ENCODE results near the gene UGT1A4. TPM values are rescaled to one million over a fixed set of nuclear protein-coding genes. Genes with fewer than 3 reads are reported as not detected.
A peak's percentile ranks its signal among the peaks of the same experiment; 100 is the strongest.

Gene UGT1A4
- polyA plus RNA-seq, 3 donors = not detected

GRCh38 chr2:233693963-233694362 lies 24.6 kb upstream of the UGT1A4 start:
- Mint-ChIP-seq H3K36me3 (no peaks in the 10 kb centered on the region), H3K9me3 (peaks cover 0 to 6% (median 1%) of the 10 kb centered on the region in 7 donors), H3K4me1 (no peaks in the 10 kb centered on the region), H3K27ac (no peak overlapping the region), H3K4me3 (no peak overlapping the region), H3K27me3 (ENCODE audit: low read depth in 3 of 3) (peaks cover 0 to 2% (median 2%) of the 10 kb centered on the region in 3 donors)
- no peak overlapping the region for H2AFZ ChIP-seq (ENCODE audit: insufficient read depth, low read depth, low read length, poor library complexity, severe bottlenecking)
- WGBS (ENCODE audit: insufficient coverage) = 88% methylated on average over 5 of the region's 6 CpGs
- H3K4me3 ChIP-seq (replicated peaks in 1 of 3; ENCODE audit: low read depth in 2 of 3, low read length in 3 of 3) = no peak overlapping the region
- H3K9ac ChIP-seq (ENCODE audit: insufficient read depth, low read length, poor library complexity, severe bottlenecking) = no peak overlapping the region
- no peaks in the 10 kb centered on the region for H3K27me3 ChIP-seq (ENCODE audit: control insufficient read depth in 2 of 2, insufficient read depth in 2 of 2, low read length in 2 of 2)
- no peaks in the 10 kb centered on the region for H3K79me2 ChIP-seq (ENCODE audit: insufficient read depth, low read length)
- H3K27ac ChIP-seq (ENCODE audit: low read depth in 1 of 2, low read length in 2 of 2) = no peak overlapping the region
- intact Hi-C loops (cut with micrococcal nuclease) = no loop called here
- no peak for DNase-seq
- no peak overlapping the region for H3K4me2 ChIP-seq (replicated peaks; ENCODE audit: extremely low read depth, low read length, poor library complexity, severe bottlenecking)
- TF ChIP-seq CTCF (IDR thresholded peaks at IDR 0.05) = no peak
- no peaks in the 10 kb centered on the region for H4K20me1 ChIP-seq (ENCODE audit: insufficient read depth, low read length)
- H3K36me3 ChIP-seq (replicated peaks in 1 of 2; ENCODE audit: control insufficient read depth in 1 of 2, insufficient read depth in 2 of 2, low read length in 2 of 2) = no peaks in the 10 kb centered on the region
- no peaks in the 10 kb centered on the region for H3K9me3 ChIP-seq (replicated peaks in 1 of 2; ENCODE audit: control insufficient read depth in 1 of 2, insufficient read depth in 1 of 2, low read length in 2 of 2)
- H3K4me1 ChIP-seq (ENCODE audit: control insufficient read depth in 1 of 2, insufficient read depth in 2 of 2, low read length in 2 of 2) = no peaks in the 10 kb centered on the region

DNA sequence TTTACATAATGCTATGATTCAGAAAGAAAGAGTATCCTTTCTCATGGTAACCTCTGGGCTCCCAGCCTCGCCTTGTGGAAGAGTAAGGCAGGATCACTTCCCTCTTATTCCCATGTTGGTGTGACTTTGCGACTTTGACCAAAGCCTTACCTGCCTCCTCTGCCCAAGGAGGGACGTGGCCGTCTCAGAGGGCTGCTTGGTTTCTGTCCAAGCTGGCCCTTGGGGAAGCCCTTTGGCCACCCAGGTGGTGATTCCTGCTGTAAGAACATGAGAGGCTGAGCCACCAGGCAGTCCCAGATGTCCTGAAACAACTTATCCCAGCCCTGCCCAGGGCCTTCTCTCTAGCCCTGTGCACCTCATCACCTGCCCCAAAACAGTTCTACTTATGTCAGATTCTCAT lies 19.8 kb upstream of the UGT1A4 start:
- H3K4me3 Mint-ChIP-seq = no peak overlapping the region
- H3K4me1 Mint-ChIP-seq = no peaks in the 10 kb centered on the region
- WGBS (ENCODE audit: insufficient coverage) = 100% methylated on average over 2 of the region's 4 CpGs
- Histone ChIP-seq H3K4me3 (replicated peaks in 1 of 3; ENCODE audit: low read depth in 2 of 3, low read length in 3 of 3) (no peak overlapping the region), H3K79me2 (ENCODE audit: insufficient read depth, low read length) (no peaks in the 10 kb centered on the region), H4K20me1 (ENCODE audit: insufficient read depth, low read length) (no peaks in the 10 kb centered on the region), H3K27ac (ENCODE audit: low read depth in 1 of 2, low read length in 2 of 2) (no peak overlapping the region), H2AFZ (ENCODE audit: insufficient read depth, low read depth, low read length, poor library complexity, severe bottlenecking) (peak overlapping the region; percentile 8), H3K4me2 (replicated peaks; ENCODE audit: extremely low read depth, low read length, poor library complexity, severe bottlenecking) (no peak overlapping the region), H3K9me3 (replicated peaks in 1 of 2; ENCODE audit: control insufficient read depth in 1 of 2, insufficient read depth in 1 of 2, low read length in 2 of 2) (no peaks in the 10 kb centered on the region), H3K36me3 (replicated peaks in 1 of 2; ENCODE audit: control insufficient read depth in 1 of 2, insufficient read depth in 2 of 2, low read length in 2 of 2) (no peaks in the 10 kb centered on the region), H3K27me3 (ENCODE audit: control insufficient read depth in 2 of 2, insufficient read depth in 2 of 2, low read length in 2 of 2) (no peaks in the 10 kb centered on the region), H3K9ac (ENCODE audit: insufficient read depth, low read length, poor library complexity, severe bottlenecking) (no peak overlapping the region), H3K4me1 (ENCODE audit: control insufficient read depth in 1 of 2, insufficient read depth in 2 of 2, low read length in 2 of 2) (no peaks in the 10 kb centered on the region)
- intact Hi-C loops (cut with micrococcal nuclease) = no loop called here
- no peaks in the 10 kb centered on the region for H3K36me3 Mint-ChIP-seq
- peaks cover 0 to 3% (median 1%) of the 10 kb centered on the region in 3 donors for H3K27me3 Mint-ChIP-seq (ENCODE audit: low read depth in 3 of 3)
- no peak overlapping the region for H3K27ac Mint-ChIP-seq
- no peak for DNase-seq
- H3K9me3 Mint-ChIP-seq = peaks cover 0 to 6% (median 1%) of the 10 kb centered on the region in 7 donors
- no peak for TF ChIP-seq CTCF (IDR thresholded peaks at IDR 0.05)

Data from CD14-positive monocyte (primary cell).